ENCODE measurements around the gene MAPKAPK2.

The MAPKAPK2 gene

GRCh38 chr1:206708882-206709281 is 24.2 kb downstream of the MAPKAPK2 start:
- no peaks in the 10 kb centered on the region for H3K9me3 ChIP-seq (ENCODE audit: control insufficient read depth, insufficient read depth, low read length)
- H3K36me3 ChIP-seq (ENCODE audit: insufficient read depth, low read length), result no peaks in the 10 kb centered on the region
- no peak overlapping the region for H3K9ac ChIP-seq (ENCODE audit: low read depth, low read length)
- peaks cover 38% of the 10 kb centered on the region for H3K4me1 ChIP-seq (ENCODE audit: insufficient read depth, low read length)

- Histone ChIP-seq H3K9me3 (ENCODE audit: control insufficient read depth, insufficient read depth, low read length) (no peaks in the 10 kb centered on the region), H3K4me1 (ENCODE audit: insufficient read depth, low read length) (peaks cover 41% of the 10 kb centered on the region), H3K36me3 (ENCODE audit: insufficient read depth, low read length) (no peaks in the 10 kb centered on the region), H3K9ac (ENCODE audit: low read depth, low read length) (no peak overlapping the region)
Measured at GRCh38 chr1:206709322-206709721, 24.6 kb downstream of the MAPKAPK2 start.

- Histone ChIP-seq H3K4me1 (ENCODE audit: insufficient read depth, low read length) (peaks cover 36% of the 10 kb centered on the region), H3K9ac (ENCODE audit: low read depth, low read length) (no peak overlapping the region), H3K36me3 (ENCODE audit: insufficient read depth, low read length) (no peaks in the 10 kb centered on the region), H3K9me3 (ENCODE audit: control insufficient read depth, insufficient read depth, low read length) (no peaks in the 10 kb centered on the region)
Measured at GRCh38 chr1:206709772-206710459, 25.2 kb downstream of the MAPKAPK2 start.

- no peaks in the 10 kb centered on the region for H3K36me3 ChIP-seq (ENCODE audit: insufficient read depth, low read length)
- H3K4me1 ChIP-seq (ENCODE audit: insufficient read depth, low read length), result peaks cover 31% of the 10 kb centered on the region
- no peaks in the 10 kb centered on the region for H3K9me3 ChIP-seq (ENCODE audit: control insufficient read depth, insufficient read depth, low read length)
- no peak overlapping the region for H3K9ac ChIP-seq (ENCODE audit: low read depth, low read length)
Measured at GRCh38 chr1:206710460-206710823, 25.7 kb downstream of the MAPKAPK2 start.

GRCh38 chr1:206713070-206713469 is 28.4 kb downstream of the MAPKAPK2 start:
- Histone ChIP-seq H3K4me1 (ENCODE audit: insufficient read depth, low read length) (peaks cover 10% of the 10 kb centered on the region), H3K9ac (ENCODE audit: low read depth, low read length) (no peak overlapping the region)

GRCh38 chr1:206713910-206714312 is 29.2 kb downstream of the MAPKAPK2 start:
- peaks cover 8% of the 10 kb centered on the region for H3K4me1 ChIP-seq (ENCODE audit: insufficient read depth, low read length)
- H3K36me3 ChIP-seq (ENCODE audit: insufficient read depth, low read length), result no peaks in the 10 kb centered on the region
- no peaks in the 10 kb centered on the region for H3K9me3 ChIP-seq (ENCODE audit: control insufficient read depth, insufficient read depth, low read length)

More at GRCh38 chr1:206713070-206713469, 28.4 kb downstream of the MAPKAPK2 start:
- H3K9me3 ChIP-seq (ENCODE audit: control insufficient read depth, insufficient read depth, low read length), result no peaks in the 10 kb centered on the region
- no peaks in the 10 kb centered on the region for H3K36me3 ChIP-seq (ENCODE audit: insufficient read depth, low read length)

GRCh38 chr1:206714331-206715058 is 29.8 kb downstream of the MAPKAPK2 start:
- H3K9me3 ChIP-seq (ENCODE audit: control insufficient read depth, insufficient read depth, low read length), result no peaks in the 10 kb centered on the region
- no peak overlapping the region for H3K9ac ChIP-seq (ENCODE audit: low read depth, low read length)
- H3K4me1 ChIP-seq (ENCODE audit: insufficient read depth, low read length), result peaks cover 7% of the 10 kb centered on the region
- H3K36me3 ChIP-seq (ENCODE audit: insufficient read depth, low read length), result no peaks in the 10 kb centered on the region

More at GRCh38 chr1:206713910-206714312, 29.2 kb downstream of the MAPKAPK2 start:
- no peak overlapping the region for H3K9ac ChIP-seq (ENCODE audit: low read depth, low read length)

- 0 out of 2 replicates have a peak, but pooled peaks cover 3% of the 10 kb centered on the region for H3K4me1 ChIP-seq (ENCODE audit: insufficient read depth, low read length)
- H3K9ac ChIP-seq (ENCODE audit: low read depth, low read length), result no peak overlapping the region
- H3K9me3 ChIP-seq (ENCODE audit: control insufficient read depth, insufficient read depth, low read length), result no peaks in the 10 kb centered on the region
- H3K36me3 ChIP-seq (ENCODE audit: insufficient read depth, low read length), result no peaks in the 10 kb centered on the region
Measured at GRCh38 chr1:206715120-206715519, 30.4 kb downstream of the MAPKAPK2 start.

GRCh38 chr1:206715552-206716158 is 30.9 kb downstream of the MAPKAPK2 start:
- no peak overlapping the region for H3K9ac ChIP-seq (ENCODE audit: low read depth, low read length)
- H3K36me3 ChIP-seq (ENCODE audit: insufficient read depth, low read length), result no peaks in the 10 kb centered on the region
- no peaks in the 10 kb centered on the region for H3K9me3 ChIP-seq (ENCODE audit: control insufficient read depth, insufficient read depth, low read length)
- H3K4me1 ChIP-seq (ENCODE audit: insufficient read depth, low read length), result 0 out of 2 replicates have a peak, but pooled peaks cover 3% of the 10 kb centered on the region

GRCh38 chr1:206716159-206716869 is 31.6 kb downstream of the MAPKAPK2 start:
- H3K36me3 ChIP-seq (ENCODE audit: insufficient read depth, low read length), result no peaks in the 10 kb centered on the region
- H3K9me3 ChIP-seq (ENCODE audit: control insufficient read depth, insufficient read depth, low read length), result no peaks in the 10 kb centered on the region
- no peak overlapping the region for H3K9ac ChIP-seq (ENCODE audit: low read depth, low read length)
- 0 out of 2 replicates have a peak, but pooled peaks cover 3% of the 10 kb centered on the region for H3K4me1 ChIP-seq (ENCODE audit: insufficient read depth, low read length)

- Histone ChIP-seq H3K9ac (ENCODE audit: low read depth, low read length) (no peak overlapping the region), H3K9me3 (ENCODE audit: control insufficient read depth, insufficient read depth, low read length) (no peaks in the 10 kb centered on the region), H3K36me3 (ENCODE audit: insufficient read depth, low read length) (no peaks in the 10 kb centered on the region), H3K4me1 (ENCODE audit: insufficient read depth, low read length) (0 out of 2 replicates have a peak, but pooled peaks cover 3% of the 10 kb centered on the region)
Measured at GRCh38 chr1:206716870-206717673, 32.4 kb downstream of the MAPKAPK2 start.

- Histone ChIP-seq H3K4me1 (ENCODE audit: insufficient read depth, low read length) (0 out of 2 replicates have a peak, but pooled peaks cover 8% of the 10 kb centered on the region), H3K36me3 (ENCODE audit: insufficient read depth, low read length) (no peaks in the 10 kb centered on the region), H3K9me3 (ENCODE audit: control insufficient read depth, insufficient read depth, low read length) (no peaks in the 10 kb centered on the region), H3K9ac (ENCODE audit: low read depth, low read length) (no peak overlapping the region)
Measured at GRCh38 chr1:206717674-206717989, 32.9 kb downstream of the MAPKAPK2 start.

- H3K36me3 ChIP-seq (ENCODE audit: insufficient read depth, low read length), result no peaks in the 10 kb centered on the region
- peaks cover 11% of the 10 kb centered on the region; the same call in 1 of the 2 replicates for H3K4me1 ChIP-seq (ENCODE audit: insufficient read depth, low read length)
- no peaks in the 10 kb centered on the region for H3K9me3 ChIP-seq (ENCODE audit: control insufficient read depth, insufficient read depth, low read length)
- H3K9ac ChIP-seq (ENCODE audit: low read depth, low read length), result no peak overlapping the region
Measured at GRCh38 chr1:206719169-206719839, 34.6 kb downstream of the MAPKAPK2 start.

Data from ES-I3 (cell line).